GM21390 (cell line): ENCODE data around the gene GAGE10.

Experiments used
- ATAC-seq: cut with Tn5 transposase; IDR thresholded peaks from one replicate; pipeline ENCODE4 v1.9.1; 2021; ENCODE audit not compliant: unreplicated experiment

GAGE10 gene

GRCh38 chrX:49303346-49303745, at the start of gene GAGE10:
GAGE10 (plus strand) TSS chrX:49303646; CDS start chrX:49304860, 1,214 bp downstream.
- ATAC-seq, result no peak

GRCh38 chrX:49254639-49255038, 48.8 kb upstream of the GAGE10 start:
- ATAC-seq, result no peak

DNA sequence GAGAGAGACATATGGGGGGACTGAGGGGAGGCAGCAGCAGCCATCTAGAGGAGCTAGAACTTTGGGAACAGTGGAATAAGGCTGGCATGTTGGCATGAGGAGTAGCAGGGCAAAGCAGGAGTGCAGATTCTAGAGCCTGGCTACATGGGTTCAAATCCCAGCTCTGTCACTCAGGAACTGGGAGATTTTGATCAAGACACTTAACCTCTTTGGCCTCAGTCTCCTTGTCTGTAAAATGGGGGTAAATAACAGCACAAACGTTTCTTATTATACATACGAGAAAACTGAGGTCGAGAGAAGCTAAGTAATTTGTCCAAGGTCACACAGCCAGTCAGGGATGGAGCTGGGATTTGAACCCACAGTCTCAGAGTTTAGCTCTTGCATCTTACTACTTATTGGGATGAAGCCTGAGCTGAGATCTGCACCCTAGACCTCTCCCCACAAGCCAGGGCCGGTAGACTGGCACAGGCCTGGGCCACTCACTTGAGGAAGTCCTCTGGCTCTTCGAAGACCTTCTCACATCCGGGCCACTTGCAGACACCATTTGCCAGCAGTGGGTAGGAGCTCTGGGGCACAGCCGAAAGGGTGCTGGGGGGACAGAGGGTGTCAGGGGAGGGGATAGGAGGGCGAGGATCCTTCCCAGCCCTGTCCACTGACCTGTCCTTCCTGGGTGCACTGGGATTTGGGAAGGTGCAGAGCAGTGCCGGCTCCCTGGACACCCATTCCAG, 47.0 kb upstream of the GAGE10 start:
- ATAC-seq, result no peak

- no peak for ATAC-seq
These were observed 46.2 kb upstream of the GAGE10 start for GRCh38 chrX:49257074-49257790.

DNA sequence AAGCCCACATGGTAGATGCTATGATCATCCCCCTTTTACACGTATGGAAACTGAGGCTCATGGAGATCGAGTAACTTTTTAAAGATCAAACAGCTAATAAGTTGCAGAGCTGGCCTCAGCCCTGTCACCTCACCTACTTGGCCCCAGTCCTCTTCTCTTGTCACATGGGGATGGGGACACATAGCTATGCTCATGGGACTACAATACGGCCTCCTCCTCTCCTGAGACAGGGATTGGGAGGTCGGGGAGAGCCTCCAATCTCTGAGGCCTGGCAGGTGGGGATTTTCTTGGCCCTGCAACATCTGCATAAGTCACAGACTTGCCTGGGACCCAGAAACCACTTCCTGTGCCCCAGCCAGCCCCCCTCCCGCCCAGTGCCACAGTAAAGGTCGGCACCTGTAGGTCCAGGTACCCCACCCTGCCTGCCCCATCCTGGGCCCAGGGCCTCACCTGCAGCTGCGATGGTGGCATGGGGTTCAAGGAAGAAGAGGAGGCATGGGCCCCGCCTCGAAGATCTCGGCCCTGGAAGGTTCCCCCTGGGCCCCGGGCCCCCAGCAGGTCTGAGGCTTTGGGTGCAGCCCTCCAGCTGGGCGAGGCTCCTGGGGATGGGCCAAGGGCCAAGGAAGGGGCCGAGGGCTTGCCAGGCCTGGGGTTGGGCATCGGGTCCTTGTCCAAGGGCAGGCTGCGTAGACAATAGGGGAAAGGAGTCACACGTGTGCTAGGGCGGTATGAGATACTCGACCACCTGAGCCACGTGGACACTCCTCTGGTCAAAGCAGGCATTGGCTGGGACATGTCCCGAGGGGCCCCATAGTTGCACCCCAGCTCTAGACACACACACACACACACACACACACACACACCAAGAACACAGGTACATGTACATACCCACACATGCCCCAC, 45.3 kb upstream of the GAGE10 start:
- no peak for ATAC-seq

DNA sequence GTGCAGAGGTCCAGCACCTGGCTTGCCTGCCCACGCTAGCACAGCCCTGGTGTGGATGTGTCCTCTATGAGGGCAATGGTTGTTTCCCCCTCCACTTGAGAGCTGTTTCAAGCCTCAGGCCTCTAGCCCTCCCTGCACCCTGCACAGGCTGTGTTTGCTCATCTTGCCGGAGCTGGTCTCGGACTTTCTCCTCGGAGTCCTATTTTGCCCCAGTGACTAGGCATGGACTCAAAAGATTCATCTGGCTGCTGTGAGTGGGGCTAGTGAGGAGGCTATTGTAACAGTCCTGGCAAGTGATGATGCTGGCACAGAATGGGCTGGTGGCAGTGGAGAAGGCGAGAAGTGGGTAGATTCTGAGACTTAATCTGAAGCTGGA, 44.7 kb upstream of the GAGE10 start:
- ATAC-seq, result no peak

DNA sequence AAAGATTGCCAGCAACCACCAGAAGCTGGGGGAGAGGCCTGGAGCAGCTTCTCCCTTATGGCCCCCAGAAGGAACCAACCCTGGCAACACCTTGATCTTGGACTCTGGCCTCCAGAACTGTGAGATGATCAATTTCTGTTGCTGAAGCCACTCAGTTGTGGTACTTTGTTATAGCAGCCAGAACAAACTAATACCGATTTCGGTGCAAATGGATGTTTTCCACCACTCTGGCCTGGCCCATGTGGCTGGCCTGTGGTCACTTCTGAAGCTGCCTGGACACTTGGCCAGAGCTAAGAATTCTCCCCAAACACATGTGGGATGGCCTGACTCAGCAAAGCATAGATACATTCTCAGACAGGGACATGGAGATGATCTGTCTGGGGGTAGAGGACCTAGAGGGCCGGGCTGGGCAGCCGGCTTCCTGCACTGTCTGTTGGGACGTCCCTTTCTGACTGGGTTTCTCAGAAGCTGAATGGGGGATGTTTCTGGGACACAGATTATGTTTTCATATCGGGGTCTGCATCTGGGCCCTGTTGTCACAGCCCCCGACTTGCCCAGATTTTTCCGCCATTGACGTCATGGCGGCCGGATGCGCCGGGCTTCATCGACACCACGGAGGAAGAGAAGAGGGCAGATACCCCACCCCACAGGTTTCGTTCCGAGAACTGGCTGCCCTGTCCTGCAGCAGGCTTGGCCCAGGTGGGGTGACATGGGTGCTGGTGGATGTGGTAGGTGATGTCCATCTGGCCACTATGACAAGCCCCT, 43.0 kb upstream of the GAGE10 start:
- no peak for ATAC-seq

DNA sequence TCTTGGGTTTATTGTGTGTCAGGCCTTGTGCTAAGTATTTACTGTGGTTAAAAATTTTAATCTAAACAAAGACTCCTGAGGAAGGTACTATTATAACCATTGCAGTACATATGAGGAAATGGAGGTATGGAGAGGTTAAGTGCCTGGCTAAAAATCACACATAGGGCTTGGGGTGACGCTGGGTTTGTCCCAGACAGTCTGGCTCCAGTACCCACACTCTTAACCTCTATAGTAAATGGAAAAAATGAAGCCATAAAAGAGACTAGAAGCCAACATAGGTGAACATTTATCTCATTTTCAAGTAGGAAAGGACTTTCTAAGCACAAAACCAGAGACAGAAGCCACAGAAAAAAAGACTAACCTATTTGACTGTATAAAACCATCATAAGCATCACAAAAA, 40.8 kb upstream of the GAGE10 start:
- ATAC-seq, result no peak

GRCh38 chrX:49263631-49264030, 39.8 kb upstream of the GAGE10 start:
- no peak for ATAC-seq

DNA sequence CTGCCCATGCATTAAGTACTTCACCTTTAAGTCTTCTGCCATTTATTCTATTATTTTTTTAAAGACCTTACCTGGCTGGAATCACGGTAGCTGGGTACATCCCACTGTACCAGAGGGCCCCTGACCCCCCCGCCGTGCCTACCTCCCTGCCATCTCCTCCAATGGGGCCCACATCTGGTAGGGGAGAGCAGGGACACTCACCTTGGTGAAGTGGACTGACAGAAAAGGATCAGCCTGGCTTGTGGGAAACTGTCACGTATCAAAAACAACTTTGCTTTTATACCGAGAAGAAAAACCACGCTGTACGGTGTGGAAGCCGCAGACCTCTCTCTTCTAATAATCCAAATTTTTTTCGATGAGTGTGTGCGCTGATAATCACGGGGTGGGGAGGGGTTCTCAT, 39.0 kb upstream of the GAGE10 start, which contains the start of gene FOXP3:
Gene FOXP3, minus strand, starts transcription at position 251 of the 400 bp plus-strand sequence. CDS start 6,205 bp downstream, outside the sequence.
- no peak for ATAC-seq

DNA sequence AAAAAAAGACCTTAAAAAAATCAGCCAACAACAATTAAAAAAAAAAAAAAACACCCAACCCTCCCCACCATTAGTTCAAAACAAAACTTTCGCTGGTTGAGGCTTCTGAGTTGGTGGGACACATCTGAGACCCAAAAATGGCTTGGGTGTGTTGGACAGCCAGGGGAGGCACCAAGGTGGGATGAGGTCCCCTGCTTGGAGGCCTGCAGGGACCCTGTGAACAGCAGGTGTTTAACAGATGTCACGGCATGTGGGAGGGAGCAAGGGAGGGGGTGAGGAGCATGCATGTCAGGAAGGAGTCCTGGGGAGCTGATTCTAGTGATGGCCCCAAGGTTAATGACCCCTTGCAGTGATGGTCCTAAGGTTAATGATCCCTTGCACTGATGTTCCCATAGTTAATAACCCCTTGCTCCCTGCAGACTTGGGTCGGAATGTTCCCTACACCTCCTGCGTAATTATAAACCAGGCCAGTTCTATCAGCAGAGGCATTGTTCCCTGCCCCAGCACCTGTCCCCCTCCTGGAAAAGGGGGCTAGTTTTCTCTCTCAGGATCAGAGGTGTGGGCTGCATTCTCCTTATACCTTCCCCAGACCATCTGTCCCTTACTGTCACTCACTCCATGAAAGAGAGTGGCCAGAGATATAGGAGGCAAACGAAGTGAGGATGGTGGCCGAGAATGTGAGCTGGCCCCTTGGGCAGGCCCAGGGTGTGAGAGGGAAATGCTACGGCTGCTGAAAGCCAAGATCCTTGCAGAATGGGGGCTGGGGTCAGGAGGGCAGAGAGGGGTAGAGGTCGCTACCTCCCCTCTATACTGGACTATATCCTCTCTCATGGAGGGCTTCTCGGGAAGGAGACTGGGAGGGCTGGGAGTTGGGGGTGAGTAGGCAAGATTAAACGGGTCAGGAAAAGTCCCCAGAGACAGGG, 36.7 kb upstream of the GAGE10 start:
- ATAC-seq, result no peak

- ATAC-seq, result no peak
These were observed 34.8 kb upstream of the GAGE10 start for GRCh38 chrX:49268702-49269009.

GRCh38 chrX:49269010-49269766, 34.3 kb upstream of the GAGE10 start:
- ATAC-seq, result peak; percentile 88

DNA sequence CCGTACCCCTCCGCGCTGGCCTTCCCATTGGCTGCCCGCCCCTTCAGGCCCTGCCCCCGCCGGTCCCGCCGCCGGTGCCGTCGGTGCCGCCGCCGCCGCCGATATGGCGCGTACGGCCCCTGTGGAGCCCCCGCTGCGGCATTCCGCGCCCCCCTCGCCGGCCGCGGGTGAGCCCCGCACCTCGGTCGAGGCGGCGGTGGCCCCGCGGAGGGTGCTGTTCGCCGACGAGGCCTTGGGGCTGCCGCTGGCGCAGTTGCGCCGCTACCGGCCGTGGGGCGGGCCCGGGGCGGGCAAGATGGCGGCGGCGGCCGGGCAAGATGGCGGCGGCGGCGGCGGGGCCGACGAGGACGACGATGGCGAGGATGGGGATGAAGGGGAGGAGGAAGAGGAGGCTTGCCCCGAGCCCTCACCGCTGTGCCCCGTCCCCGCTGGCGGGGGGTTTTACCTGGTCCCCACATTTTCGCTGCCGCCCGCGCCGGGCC, 33.6 kb upstream of the GAGE10 start, which contains the start of gene PPP1R3F:
Gene PPP1R3F, plus strand, starts transcription at position 27 of the 482 bp plus-strand sequence. Its CDS starts 77 bp downstream, at position 104.
- ATAC-seq, result peak; percentile 24

DNA sequence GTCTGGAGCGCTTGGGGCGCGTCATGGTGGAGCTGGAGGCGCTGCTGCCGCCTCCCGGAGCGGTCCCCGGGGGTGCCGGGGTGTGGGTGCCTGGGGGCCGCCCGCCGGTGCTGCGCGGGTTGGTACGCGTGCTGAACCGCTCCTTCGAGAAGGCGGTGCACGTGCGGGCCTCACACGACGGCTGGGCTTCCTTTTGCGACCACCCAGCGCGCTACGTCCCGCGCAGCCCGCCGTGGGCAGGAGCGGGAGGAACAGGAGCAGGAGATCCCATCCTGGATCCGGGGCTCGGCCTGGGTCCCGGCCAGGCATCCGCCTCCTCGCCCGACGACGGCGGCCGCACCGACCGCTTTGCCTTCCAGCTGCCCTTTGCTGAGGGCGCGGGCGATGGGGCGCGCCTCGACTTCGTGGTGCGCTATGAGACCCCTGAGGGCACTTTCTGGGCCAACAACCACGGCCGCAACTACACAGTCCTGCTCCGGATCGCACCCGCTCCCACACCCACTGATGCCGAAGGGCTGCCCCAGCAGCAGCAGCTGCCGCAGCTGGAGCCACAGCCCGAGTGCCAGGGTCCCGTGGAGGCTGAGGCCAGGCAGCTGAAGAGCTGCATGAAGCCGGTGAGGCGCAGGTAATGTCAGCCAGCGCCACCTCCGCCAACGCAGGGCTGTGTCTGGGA, 33.1 kb upstream of the GAGE10 start:
- no peak for ATAC-seq

DNA sequence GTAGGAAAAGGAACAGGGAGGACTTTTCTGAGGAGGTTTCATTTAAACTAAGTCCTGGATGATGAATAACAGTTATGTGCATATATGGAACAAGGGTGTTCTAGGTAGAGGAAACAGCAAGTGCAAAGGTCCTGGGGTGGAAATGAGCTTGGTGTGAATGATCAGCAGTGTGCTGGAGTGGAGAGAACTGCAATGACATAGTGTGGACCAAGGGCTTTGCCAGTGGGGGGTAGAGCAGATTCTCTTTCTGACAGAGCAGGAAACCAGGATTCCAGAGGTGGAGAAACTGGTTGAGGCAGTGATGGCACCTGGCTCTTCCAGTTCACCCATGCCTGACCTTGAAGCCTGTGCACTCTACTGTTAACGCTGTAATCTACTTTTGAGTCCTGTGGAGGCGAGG, 32.1 kb upstream of the GAGE10 start:
- ATAC-seq, result no peak

DNA sequence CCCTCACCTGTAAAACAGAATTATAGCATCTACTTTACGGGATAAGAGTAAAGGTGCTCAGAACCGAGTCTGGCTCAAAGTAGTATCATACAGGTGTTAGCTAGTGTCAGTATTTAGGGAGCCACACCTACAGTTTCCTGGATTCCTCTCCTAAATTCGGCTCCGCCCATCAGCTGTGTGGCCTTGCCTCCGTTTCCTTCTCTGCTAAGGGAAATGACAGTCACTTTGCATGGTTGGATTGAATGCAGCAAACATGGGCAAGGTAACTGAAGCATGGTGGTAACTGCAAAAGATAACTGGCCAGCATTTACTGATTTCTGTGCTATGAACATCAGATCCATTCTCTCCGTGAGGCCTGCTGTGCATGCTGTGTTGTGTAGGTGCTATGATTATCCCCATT, 31.0 kb upstream of the GAGE10 start:
- no peak for ATAC-seq

DNA sequence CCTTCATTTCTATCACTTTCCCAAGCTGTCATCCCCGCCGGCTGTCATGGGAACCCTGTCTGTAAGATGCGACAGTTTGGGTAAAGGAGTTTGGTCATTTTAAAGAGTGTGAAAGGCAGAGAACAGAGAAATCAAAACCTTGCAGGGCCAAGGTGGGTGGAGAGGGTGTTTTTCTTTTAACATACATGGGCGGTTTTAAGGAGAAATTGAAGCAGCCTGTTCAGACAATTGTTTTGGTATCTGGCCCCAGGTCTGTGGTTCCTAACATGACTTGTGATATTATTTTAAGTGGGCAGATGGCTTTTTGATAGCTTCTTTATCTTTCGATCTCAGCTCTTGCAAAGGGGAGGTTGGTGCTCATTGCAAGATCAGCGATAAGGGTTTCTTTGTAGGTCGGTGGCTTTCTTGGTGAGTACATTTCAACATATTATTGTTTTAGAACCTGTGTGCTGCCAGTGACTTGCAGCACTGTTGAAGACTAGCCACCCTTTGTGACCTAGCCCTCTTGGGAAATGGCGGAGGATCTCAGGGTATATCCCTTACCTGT, 30.2 kb upstream of the GAGE10 start:
- ATAC-seq, result no peak
